GM08714 (cell line): ENCODE data around the gene KCNK5.

Experiments used
- H3K4me3 ChIP-seq: fragments of 200-500 bp; sonication (Bioruptor generic); 2 replicates; pipeline ENCODE4 v1.5.1; 2014; ENCODE audit warnings: mild to moderate bottlenecking, low read length, inconsistent platforms
- ZNF274 ChIP-seq: IDR thresholded peaks from 2 replicates; pipeline ENCODE4 v1.6.1; 2012; ENCODE audit warnings: mild to moderate bottlenecking, low read depth, low read length

KCNK5 gene

GRCh38 chr6:39256294-39256940 lies 27.1 kb upstream of the KCNK5 start:
- TF ChIP-seq ZNF274: no peak
- no peak overlapping the region for H3K4me3 ChIP-seq

- no peak overlapping the region for H3K4me3 ChIP-seq
- TF ChIP-seq ZNF274: no peak
Observed at GRCh38 chr6:39254999-39255535, 25.8 kb upstream of the KCNK5 start.

GRCh38 chr6:39251406-39251805 lies 22.1 kb upstream of the KCNK5 start:
- TF ChIP-seq ZNF274: no peak
- no peak overlapping the region for H3K4me3 ChIP-seq

- H3K4me3 ChIP-seq: no peak overlapping the region
- no peak for TF ChIP-seq ZNF274
Observed at GRCh38 chr6:39250507-39250906, 21.2 kb upstream of the KCNK5 start.

- no peak for TF ChIP-seq ZNF274
- H3K4me3 ChIP-seq: no peak overlapping the region
Observed at GRCh38 chr6:39249278-39249677, 20.0 kb upstream of the KCNK5 start.

GRCh38 chr6:39247667-39248194 lies 18.5 kb upstream of the KCNK5 start:
- no peak overlapping the region for H3K4me3 ChIP-seq
- no peak for TF ChIP-seq ZNF274

- no peak for TF ChIP-seq ZNF274
Observed at GRCh38 chr6:39243809-39244208, 14.5 kb upstream of the KCNK5 start.

GRCh38 chr6:39240155-39240757 lies 11.0 kb upstream of the KCNK5 start:
- no peak for TF ChIP-seq ZNF274
- H3K4me3 ChIP-seq: no peak overlapping the region

More at GRCh38 chr6:39243809-39244208, 14.5 kb upstream of the KCNK5 start:
- H3K4me3 ChIP-seq: no peak overlapping the region

GRCh38 chr6:39239527-39240154 lies 10.4 kb upstream of the KCNK5 start:
- TF ChIP-seq ZNF274: no peak
- H3K4me3 ChIP-seq: no peak overlapping the region

- no peak for TF ChIP-seq ZNF274
Observed at GRCh38 chr6:39236742-39237141, 7.5 kb upstream of the KCNK5 start.

GRCh38 chr6:39233333-39233732 lies 4.1 kb upstream of the KCNK5 start:
- no peak overlapping the region for H3K4me3 ChIP-seq
- TF ChIP-seq ZNF274: no peak

More at GRCh38 chr6:39236742-39237141, 7.5 kb upstream of the KCNK5 start:
- H3K4me3 ChIP-seq: no peak overlapping the region

- TF ChIP-seq ZNF274: no peak
- H3K4me3 ChIP-seq: no peak overlapping the region
Observed at GRCh38 chr6:39231521-39232243, 2.4 kb upstream of the KCNK5 start.

GRCh38 chr6:39230654-39231035 lies 1.4 kb upstream of the KCNK5 start:
- no peak for TF ChIP-seq ZNF274
- H3K4me3 ChIP-seq: no peak overlapping the region
